SW480 (cell line): ENCODE results near the gene COQ10A.
A peak's percentile ranks its signal among the peaks of the same experiment; 100 is the strongest.
"Not testable (repeated sequence)": the region's sequence is repeated elsewhere in the genome, so short reads cannot be mapped to it uniquely, and the experiment has no call there.

Source experiments
- DNase-seq: peaks from one replicate; pipeline ENCODE4 v3.0.0-alpha.2; 2016; ENCODE audit warnings: low spot score

The COQ10A gene

GRCh38 chr12:56243731-56244181 lies 23.0 kb upstream of the COQ10A start:
- DNase-seq: no peak

DNA sequence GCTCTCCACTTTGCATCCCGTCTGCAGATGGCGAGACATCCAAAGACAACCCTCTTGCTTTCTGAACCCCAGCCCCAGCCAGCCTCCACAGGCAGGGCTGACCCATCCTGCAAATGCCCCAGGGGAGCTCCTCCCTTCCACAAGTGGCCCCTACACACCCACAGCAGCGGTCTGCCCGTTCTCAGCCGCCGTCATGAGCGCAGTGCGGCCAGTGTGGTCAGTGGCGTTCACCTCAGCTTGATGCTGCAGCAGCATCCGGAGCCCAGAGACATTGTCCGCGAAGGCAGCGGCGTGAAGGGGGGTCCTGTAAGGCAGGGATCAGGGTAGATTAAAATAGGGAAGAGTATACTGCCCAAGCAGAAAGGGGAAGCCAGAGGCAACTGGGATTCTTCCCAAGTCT lies 22.2 kb upstream of the COQ10A start:
- no peak for DNase-seq

DNA sequence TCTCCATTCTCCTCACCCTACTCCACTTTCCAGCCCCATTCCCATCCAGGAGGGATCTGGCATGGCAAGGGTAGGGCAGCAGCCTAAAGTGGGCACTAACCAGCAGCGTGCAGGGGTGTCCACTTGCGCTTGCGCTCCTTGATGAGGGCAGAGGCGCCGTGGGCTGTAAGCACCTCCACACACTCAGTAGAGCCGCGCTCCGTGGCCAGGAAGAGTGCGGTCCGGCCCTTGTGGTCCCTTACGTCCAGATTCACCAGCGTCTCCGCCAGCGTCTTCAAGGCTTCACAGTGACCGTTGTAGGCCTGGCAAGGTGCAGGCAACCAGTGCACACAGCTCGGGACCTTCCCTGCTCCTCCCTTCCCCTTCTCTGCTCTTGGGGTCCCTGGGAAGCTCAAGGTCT lies 18.8 kb upstream of the COQ10A start:
- no peak for DNase-seq

DNA sequence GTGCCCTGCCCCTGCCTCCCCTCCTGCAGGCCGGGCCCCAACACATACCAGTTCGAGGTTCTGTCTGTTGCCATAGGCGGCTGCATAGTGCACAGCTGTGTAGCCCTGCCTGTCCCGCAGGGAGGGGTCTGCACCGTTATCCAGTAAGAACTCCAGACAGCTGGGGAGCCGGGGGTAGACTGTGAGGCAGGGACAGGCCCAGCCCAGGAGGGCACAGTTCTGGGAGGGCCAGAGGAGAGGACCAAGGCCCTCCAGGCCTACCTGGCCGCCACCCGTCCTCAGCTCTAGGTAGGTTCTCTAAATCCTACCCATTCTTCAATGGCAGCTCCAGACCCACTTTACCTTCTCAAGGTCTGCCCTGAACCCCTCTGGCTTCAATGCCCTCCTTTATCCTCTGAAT lies 18.0 kb upstream of the COQ10A start:
- DNase-seq: no peak

DNA sequence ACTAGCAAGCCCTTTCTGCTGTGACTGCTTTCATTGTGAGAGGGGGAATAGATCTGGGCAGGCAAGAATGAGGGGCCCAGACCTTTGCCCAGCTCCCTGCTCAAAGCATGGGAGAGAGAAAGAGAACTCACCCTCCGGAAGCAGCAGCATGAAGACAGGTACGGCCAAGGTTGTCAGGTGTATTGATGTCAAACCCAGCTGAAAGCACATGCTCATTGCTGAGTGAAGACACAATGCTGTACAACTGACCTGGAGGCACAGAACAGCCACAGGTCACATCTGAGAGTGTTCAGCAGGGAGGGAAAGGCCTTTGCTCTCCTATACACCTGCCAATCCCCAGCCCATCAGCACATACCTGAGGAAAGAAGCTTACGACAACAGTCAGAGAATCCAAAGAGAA lies 14.1 kb upstream of the COQ10A start:
- no peak for DNase-seq

DNA sequence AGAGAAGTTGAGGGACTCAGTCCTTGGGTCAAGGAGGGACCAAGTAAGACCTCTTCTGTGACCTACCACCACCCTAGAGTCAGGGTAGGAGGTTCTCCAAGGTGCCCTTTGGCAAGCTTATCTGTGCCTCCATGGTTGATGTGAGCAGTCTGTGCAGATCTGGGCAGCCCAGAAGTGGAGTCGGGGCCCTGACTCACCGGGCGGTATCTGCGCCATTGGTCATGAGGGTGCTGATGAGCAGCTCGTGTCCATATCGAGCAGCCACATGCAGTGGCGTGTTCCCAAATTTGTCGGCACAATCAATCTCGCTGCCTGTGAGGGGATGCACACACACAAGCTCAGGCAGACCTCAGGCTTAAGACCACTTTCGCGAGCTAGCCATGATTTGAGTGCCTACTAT lies 13.7 kb upstream of the COQ10A start:
- no peak for DNase-seq

DNA sequence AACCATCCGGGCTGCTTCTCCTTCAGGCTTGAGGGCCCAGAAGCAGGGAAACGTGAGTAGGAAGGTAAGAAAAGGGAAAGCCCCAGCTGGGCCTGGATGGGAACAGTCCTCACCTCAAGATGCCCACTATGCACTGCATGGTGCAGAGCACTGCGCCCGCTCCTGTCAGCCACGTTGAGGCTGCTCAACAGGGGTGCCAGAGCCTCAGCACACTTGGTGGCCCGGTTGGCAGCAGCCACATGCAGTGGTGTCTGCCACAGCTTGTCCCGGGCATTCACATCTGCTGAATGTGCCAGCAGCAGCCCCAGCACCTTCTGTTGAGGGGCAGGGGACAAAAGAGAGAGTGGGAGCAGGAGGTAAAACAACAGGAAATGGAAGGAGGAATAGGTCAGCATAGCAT lies 11.1 kb upstream of the COQ10A start:
- DNase-seq: no peak

- DNase-seq: no peak
Measured at GRCh38 chr12:56256326-56256960, 10.3 kb upstream of the COQ10A start.

DNA sequence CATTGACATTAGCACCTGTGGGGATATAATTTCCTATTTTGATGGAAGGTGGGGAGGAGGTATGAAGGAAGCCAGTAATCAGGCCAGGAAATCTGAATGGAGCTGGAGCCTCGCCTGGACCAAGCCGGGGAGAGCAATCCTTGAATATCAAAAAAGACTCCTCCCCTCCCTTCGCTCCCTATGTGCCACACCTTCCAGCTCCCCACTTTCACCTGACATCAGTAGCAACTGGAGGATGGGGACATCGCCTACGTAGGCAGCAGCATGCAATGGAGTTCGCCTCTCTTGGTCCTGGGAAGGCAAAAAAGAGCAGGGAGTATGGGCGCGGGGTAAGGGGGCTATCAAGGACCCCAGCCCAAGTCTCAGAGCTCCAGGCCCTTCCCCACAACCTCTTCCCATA lies 9.7 kb upstream of the COQ10A start:
- DNase-seq: no peak

DNA sequence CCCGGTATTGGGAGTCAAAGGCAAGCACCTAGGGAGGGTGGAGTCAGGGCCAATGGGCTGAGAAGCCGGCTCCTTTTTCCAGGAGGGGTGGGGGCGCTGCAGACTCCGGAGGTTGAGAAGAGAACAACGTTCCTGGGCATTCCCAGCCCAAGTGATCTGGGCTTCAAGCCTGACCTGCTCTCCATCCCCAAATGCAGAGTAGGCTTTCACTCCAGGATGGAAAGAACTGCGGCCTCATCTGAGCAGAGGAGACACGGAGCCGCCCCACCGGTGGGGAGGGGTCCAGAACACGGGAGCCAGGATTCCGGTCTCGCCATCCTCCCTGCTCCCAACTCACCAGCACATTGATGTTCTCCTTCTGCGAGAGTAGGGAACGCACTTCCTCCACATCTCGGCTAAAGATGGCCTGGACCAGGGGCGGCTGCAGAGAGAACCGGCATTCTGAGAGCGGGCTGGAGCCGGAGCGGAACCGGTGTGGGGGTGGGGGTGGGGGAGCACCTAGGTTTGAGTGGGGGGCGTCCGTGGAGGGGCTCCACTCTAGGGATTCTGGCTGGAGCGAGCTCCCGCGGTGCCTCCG lies 9.2 kb upstream of the COQ10A start:
- DNase-seq: no peak

- DNase-seq: peak; percentile 72
Measured at GRCh38 chr12:56258068-56258819, 8.5 kb upstream of the COQ10A start, which contains the start of gene ANKRD52. TSS of gene ANKRD52 (minus strand) at chr12:56258384. CDS start at chr12:56258269, 115 bp downstream.

- DNase-seq: no peak
Measured at GRCh38 chr12:56258820-56259183, 7.9 kb upstream of the COQ10A start.

DNA sequence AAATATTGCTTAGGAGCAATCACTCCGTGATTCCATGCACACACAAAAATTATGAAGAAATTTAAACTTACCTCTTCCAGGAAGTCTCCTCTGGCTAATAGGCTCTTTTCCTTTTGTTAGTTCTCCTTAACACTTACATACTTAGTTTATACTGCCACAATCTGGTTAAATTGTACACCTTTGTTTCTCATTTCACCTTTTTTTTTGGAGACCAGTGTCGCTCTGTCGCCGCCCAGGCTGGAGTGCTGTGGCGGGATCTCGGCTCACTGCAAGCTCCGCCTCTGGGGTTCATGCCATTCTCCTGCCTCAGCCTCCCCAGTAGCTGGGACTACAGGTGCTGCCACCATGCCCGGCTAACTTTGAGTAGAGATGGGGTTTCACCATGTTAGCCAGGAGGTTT lies 6.4 kb upstream of the COQ10A start:
- no peak for DNase-seq

DNA sequence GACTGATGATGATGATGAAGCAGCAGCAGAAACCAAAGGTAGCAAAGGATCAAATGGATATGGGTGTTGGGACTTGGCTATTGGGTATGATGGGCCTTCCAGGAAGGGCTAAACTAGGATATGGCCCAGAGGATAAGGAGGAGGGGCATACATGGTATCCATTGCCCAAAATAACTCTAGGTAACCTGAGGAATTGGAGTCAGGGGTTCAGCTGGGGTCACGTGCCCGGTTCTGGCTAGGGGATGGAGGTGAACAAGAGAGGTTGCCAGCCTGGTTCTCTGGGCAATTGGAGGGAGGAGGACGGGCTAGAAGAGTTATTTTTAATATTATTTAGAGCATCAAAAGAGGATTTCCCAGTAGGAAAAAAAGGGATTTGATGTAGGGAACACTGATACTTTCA lies 5.8 kb upstream of the COQ10A start:
- DNase-seq: no peak

DNA sequence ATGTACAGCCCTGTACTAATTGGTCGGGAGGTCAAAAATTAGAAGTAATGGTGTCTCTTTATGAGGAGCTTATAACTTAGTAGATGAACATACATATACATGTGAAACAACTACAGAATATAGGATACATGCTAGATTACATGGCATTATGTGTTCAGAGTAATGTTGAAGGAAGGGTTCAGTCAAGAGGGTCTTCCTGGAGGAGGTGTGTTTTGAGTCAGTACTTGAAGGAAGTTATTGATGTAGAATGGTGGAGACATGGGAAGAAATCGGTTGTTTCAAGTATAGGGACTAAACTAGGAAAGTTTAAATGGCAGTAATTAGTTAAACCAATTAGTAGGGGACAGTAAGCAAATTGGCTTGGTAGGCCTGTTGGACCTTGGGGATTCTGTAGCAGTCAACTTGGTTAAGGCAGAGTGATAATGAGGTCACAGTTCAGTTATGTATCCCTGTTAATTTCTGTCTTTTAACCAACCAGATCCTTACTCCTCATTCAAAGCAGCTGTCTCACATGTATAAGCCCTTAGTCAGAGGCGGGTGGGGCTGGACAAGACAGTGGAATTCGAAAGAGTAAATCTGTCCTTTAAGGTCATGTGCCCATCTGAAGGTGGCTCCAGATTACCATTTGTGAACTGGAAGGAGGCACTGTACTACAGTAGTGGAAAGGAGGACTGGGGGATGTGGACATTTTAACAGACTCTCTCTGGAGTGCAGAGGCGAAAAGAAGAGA lies 5.1 kb upstream of the COQ10A start:
- DNase-seq: peak; percentile 87

DNA sequence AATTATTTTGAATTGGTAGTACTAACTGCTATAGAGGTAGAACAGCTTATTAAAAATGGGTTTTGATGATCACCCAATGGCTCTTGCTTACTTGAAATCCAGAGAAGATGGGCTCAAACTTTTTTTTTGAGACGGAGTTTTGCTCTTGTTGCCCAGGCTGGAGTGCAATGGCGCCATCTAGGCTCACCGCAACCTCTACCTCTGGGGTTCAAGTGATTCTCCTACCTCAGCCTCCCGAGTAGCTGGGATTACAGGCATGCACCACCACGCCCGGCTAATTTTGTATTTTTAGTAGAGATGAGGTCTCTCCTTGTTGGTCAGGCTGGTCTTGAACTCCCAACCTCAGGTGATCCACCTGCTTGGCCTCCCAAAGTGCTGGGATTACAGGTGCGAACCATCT lies 3.8 kb upstream of the COQ10A start:
- DNase-seq: not testable (repeated sequence)

DNA sequence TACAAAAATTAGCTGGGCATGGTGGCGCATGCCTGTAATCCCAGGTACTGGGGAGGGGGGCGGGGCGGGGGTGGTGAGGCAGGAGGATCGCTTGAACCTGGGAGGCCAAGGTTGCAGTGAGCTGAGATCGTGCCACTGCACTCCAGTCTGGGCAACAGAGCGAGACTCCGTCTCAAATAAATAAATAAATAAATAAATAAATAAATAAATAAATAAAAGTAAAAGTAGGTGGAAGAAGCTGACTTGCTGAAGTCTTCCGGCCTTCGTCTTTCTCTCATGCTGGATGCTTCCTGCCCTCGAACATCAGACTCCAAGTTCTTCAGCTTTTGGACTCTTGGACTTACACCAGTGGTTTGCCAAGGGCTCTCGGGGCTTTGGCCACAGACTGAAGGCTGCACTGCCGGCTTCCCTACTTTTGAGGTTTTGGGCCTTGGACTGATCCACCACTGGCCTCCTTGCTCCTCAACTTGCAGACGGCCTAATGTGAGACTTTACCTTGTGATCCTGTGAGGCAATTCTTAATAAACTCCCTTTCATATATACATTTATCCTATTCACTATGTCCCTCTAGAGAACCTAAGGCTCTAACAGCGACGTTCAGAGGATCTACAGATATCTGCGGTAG lies 562 bp upstream of the COQ10A start:
- DNase-seq: not testable (repeated sequence)

DNA sequence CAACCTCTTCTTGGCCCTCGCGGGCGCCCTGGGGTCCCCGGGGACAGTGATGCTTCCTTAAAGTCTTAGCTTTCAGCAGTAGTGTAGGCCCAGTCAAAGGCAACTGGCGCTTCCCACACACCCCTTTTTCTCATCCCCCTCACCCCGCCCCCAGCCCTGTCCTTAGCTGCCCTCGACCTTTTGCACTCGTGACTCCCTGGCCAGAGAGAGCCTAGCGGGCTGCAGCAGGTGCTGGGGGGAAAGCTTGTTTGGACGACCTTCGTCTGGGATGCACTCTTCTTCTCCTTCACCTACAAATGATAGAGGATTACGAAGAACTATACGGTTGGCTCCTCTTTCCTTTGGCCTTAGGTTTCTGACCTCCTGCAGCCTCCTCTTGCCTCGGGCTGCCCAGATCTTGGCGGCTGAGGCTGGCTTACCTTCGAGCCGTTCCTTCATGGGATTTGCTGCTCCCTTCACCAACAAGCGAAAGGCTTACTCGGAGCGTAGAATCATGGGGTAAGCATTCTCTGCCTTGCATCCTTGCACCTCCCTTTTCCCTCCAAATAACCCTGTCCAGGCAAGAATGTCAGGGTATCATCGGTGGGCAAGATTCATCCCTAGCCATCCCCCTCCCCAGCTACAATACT lies 815 bp downstream of the COQ10A start:
- no peak for DNase-seq

DNA sequence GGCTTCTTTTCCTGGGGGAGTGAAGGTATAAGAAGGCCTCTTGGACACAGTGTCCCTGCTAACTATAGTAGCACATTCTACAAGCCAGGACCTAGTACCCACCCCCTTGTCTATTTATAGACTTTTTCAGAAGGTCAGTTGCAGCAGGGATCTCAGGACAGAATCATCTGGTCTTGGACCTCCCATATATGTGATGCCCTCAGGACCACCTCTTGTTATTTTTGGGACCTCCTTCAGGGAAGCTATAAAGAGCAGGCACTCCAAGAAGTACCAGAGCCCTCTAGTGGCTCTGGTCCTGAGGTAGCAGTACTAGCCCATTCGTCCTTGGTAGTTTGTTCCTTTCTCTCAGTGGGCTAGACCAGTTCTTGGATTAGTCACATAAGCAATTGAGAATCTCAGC lies 4.3 kb downstream of the COQ10A start:
- DNase-seq: no peak

DNA sequence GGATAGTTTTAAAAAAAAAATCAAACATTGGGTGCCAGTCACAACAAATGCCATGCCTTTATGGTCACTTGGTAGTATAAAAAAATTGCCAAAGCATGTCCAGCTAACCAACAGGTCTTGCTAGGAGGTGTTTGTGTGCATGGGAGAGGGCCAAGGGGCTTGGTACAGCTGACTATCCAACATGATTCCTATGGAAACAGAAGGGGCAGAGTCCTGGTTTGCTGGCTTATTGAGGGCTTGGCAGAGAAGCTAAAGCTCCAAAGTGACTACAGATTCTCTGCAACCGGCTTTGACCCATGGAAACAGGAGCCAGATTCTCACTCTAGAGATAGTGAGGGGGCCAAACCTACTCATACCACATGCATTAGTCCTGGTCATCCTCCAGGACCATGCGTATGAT lies 5.7 kb downstream of the COQ10A start:
- not testable (repeated sequence) for DNase-seq

DNA sequence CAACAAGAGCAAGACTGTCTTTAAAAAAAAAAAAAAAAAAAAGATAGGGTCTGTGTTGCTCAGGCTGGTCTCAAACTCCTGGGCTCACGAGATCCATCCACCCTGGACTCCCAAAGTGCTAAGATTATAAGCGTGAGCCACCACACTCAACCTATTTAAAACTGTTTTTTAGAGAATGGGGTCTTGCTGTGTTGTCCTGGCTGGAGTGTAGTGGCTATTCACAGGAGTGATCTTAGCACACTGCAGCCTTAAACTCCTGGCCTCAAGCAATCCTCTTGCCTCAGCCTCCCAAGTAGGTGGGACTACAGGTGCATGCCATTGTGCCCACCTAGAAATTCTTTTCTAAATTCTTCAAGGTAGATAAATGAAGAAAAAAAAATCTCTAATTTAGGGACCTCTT lies 7.6 kb downstream of the COQ10A start:
- no peak for DNase-seq

- no peak for DNase-seq
Measured at GRCh38 chr12:56278905-56279304, 12.2 kb downstream of the COQ10A start.
